Activated CD4-positive, alpha-beta T cell treated with anti-CD3 and anti-CD28 coated beads, Interleukin-2, amount 50 U/mL, for 1 hour (primary cell): Measurements from ENCODE around the gene GOLGA8M.
"Not testable (repeated sequence)": the region's sequence is repeated elsewhere in the genome, so short reads cannot be mapped to it uniquely, and the experiment has no call there.

Source experiments
- DNase-seq: peaks from one replicate; pipeline ENCODE4 v3.0.0-alpha.2; 2020

GOLGA8M gene

DNA sequence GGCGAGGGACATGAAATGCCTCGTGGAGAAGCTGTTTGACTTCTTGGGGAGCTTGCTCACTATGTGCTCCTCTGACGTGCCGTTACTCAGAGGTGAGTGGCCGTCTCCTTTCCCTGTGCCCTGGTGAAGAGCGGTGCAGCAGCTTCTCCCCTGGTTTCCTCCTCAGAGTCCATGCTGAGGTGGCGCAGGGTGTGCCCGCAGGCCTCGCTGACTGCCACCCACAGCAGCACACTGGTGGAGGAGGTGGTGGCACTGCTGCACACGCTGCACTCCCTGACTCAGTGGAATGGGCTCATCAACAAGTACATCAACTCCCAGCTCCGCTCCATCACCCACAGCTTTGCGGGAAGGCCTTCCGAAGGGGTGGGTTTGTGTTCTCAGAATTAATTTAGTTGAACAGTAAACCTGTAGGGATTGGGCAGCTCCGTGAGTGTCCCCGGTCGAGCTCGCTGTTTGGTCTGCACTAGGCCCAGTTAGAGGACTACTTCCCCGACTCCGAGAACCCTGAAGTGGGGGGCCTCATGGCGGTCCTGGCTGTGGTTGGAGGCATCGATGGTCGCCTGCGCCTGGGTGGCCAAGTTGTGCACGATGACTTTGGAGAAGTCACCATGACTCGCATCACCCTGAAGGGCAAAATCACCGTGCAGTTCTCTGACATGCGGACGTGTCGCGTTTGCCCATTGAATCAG, 56.7 kb downstream of the GOLGA8M start:
- DNase-seq, result not testable (repeated sequence)

DNA sequence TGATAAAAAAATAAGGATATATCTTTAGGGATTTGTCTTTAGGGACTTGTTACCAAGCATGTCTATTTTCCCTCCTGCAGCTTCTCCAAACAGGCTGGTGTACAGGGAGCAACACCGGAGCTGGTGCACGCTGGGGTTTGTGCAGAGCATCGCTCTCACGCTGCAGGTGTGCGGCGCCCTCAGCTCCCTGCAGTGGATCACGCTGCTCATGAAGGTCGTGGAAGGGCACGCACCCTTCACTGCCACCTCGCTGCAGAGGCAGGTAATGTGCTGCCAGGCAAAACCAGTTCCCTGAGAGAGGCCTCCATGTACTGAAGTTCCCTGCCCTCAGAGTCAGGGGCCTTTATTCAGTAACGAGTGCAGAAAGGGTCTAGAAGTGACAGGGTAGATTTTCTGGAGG, 58.0 kb downstream of the GOLGA8M start:
- DNase-seq, result not testable (repeated sequence)

DNA sequence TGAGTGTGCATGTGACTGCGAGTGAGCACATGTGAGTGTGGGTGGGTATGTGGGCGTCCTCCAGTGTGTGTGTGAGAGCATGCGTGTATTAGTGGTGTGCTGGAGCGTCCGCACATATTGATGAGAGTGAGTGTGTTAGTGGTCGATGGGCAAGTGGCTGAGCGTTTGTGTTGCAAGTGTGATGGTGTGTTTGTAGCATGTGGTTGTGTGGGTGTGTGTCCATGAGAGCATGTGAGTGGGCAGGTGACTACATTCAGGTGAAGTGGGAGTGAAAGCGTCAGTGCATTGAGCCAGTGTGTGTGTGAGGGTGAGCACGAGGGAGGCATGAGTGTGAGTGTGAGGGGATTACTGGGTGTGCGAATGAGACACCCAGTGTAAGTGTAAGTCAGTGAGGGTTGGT, 59.7 kb downstream of the GOLGA8M start:
- DNase-seq, result not testable (repeated sequence)
